Tibial nerve (tissue), 4 donors: ENCODE data around the gene USP22. TPM values are rescaled to one million over a fixed set of nuclear protein-coding genes. Genes with fewer than 3 reads are reported as not detected.

ENCODE experiments used
- DNase-seq, 2 donors: peaks; one replicate each; pipeline ENCODE4 v3.0.0-alpha.2; 2019; ENCODE audit warnings: low spot score in 2 of 2
- H3K27ac ChIP-seq, 4 donors: fragments of 200-600 bp; sonication (generic) in 3 of 4; one replicate each; pipeline ENCODE4 v1.5.1; 2017 to 2019; ENCODE audit warnings: mild to moderate bottlenecking in 1 of 4
- H3K27me3 ChIP-seq, 2 donors: fragments of 200-600 bp; sonication (generic) in 1 of 2; one replicate each; pipeline versions ENCODE4 v1.5.1 to v1.6.0; 2017 to 2019
- H3K36me3 ChIP-seq, 3 donors: fragments of 200-600 bp; sonication (generic); one replicate each; pipeline ENCODE4 v1.5.1; 2018 to 2019
- H3K4me1 ChIP-seq, 4 donors: fragments of 200-600 bp; sonication (generic) in 3 of 4; one replicate each; pipeline ENCODE4 v1.5.1; 2017 to 2019
- H3K4me3 ChIP-seq, 4 donors: fragments of 200-600 bp; sonication (generic) in 3 of 4; one replicate each; pipeline ENCODE4 v1.5.1; 2017 to 2019; ENCODE audit warnings: mild to moderate bottlenecking in 1 of 4, moderate library complexity in 1 of 4
- H3K9me3 ChIP-seq, 4 donors: fragments of 200-600 bp; sonication (generic) in 3 of 4; one replicate each; pipeline ENCODE4 v1.5.1; 2017 to 2019
- CTCF ChIP-seq, 5 experiments: fragments of 200-600 bp in 3 of 5; fragments of 450-650 bp in 2 of 5; sonication (generic) in 3 of 5; IDR thresholded peaks; one replicate each; pipeline ENCODE4 v1.5.1; 2016 to 2019; ENCODE audit warnings: antibody characterized with exemption in 5 of 5, mild to moderate bottlenecking in 3 of 5, moderate library complexity in 2 of 5
- EP300 ChIP-seq, 2 donors: sonication (generic); formaldehyde crosslinking; IDR thresholded peaks; one replicate each; pipeline ENCODE4 v1.6.1; 2017; ENCODE audit warnings: antibody characterized with exemption in 2 of 2, mild to moderate bottlenecking in 1 of 2
- POLR2A ChIP-seq, 2 donors: fragments of 450-650 bp; IDR thresholded peaks; one replicate each; pipeline ENCODE4 v1.6.1; 2017; ENCODE audit warnings: antibody characterized with exemption in 2 of 2, mild to moderate bottlenecking in 2 of 2, moderate library complexity in 2 of 2
- WGBS, 2 donors: methylation state at CpG; one replicate each; pipeline ENCODE4 v1.1.5; 2018; 5-methylcytosine and 5-hydroxymethylcytosine counted together
- total RNA-seq, 4 donors: library from RNA; depleted of rRNA; stranded (reverse); fragments of >200 nt; gene quantifications; one replicate each; pipeline ENCODE4 v1.1.0, GENCODE V29; 2016

USP22 gene
- total RNA-seq, 4 donors from 2014 or later: 109 to 169 (median 133) TPM

- Histone ChIP-seq H3K4me1 (peaks cover 0 to 55% (median 17%) of the 10 kb centered on the region in 4 donors), H3K36me3 (peaks cover 0 to 12% (median 0%) of the 10 kb centered on the region in 3 donors), H3K9me3 (no peaks in the 10 kb centered on the region), H3K4me3 (no peak overlapping the region), H3K27ac (no peak overlapping the region), H3K27me3 (no peaks in the 10 kb centered on the region)
- TF ChIP-seq POLR2A (IDR thresholded peaks at IDR 0.05) (no peak), CTCF (IDR thresholded peaks at IDR 0.05) (no peak), EP300 (IDR thresholded peaks at IDR 0.05) (no peak)
- no peak for DNase-seq
- 71 to 76% methylated on average over 11 of the region's 12 CpGs for WGBS, 2 donors
These were observed 46.7 kb downstream of the USP22 start for GRCh38 chr17:20995873-20996723.

- no peaks in the 10 kb centered on the region for H3K9me3 ChIP-seq
- WGBS, 2 donors: 82 to 86% methylated on average over 6 to 12 of the region's 15 CpGs
- H3K27ac ChIP-seq: peak overlapping the region in 1 of 4 donors; percentile 10
- peaks cover 0 to 7% (median 0%) of the 10 kb centered on the region in 3 donors for H3K36me3 ChIP-seq
- TF ChIP-seq CTCF (IDR thresholded peaks at IDR 0.05) (no peak), EP300 (IDR thresholded peaks at IDR 0.05) (no peak), POLR2A (IDR thresholded peaks at IDR 0.05) (no peak)
- H3K4me3 ChIP-seq: no peak overlapping the region
- DNase-seq: no peak
- peaks cover 0 to 49% (median 17%) of the 10 kb centered on the region in 4 donors for H3K4me1 ChIP-seq
- H3K27me3 ChIP-seq: no peaks in the 10 kb centered on the region
These were observed 47.5 kb downstream of the USP22 start for GRCh38 chr17:20995164-20995872.

GRCh38 chr17:20994779-20995149 lies 48.0 kb downstream of the USP22 start:
- TF ChIP-seq EP300 (IDR thresholded peaks at IDR 0.05) (no peak), POLR2A (IDR thresholded peaks at IDR 0.05) (no peak), CTCF (IDR thresholded peaks at IDR 0.05) (no peak)
- H3K36me3 ChIP-seq: peaks cover 0 to 1% (median 0%) of the 10 kb centered on the region in 3 donors
- 73 to 88% methylated on average over 2 to 5 of the region's 6 CpGs for WGBS, 2 donors
- H3K9me3 ChIP-seq: no peaks in the 10 kb centered on the region
- peaks cover 0 to 43% (median 17%) of the 10 kb centered on the region in 4 donors for H3K4me1 ChIP-seq
- H3K27ac ChIP-seq: peak overlapping the region in 1 of 4 donors; percentile 10
- no peaks in the 10 kb centered on the region for H3K27me3 ChIP-seq
- H3K4me3 ChIP-seq: no peak overlapping the region
- DNase-seq: no peak

- Histone ChIP-seq H3K27me3 (no peaks in the 10 kb centered on the region), H3K4me1 (peaks cover 0 to 37% (median 14%) of the 10 kb centered on the region in 4 donors), H3K27ac (peak overlapping the region in 2 of 4 donors; percentile 77 to 81), H3K9me3 (no peaks in the 10 kb centered on the region), H3K36me3 (no peaks in the 10 kb centered on the region), H3K4me3 (no peak overlapping the region)
- 92 to 95% methylated on average over 10 to 18 of the region's 18 CpGs for WGBS, 2 donors
- DNase-seq: no peak
- no peak for TF ChIP-seq CTCF (IDR thresholded peaks at IDR 0.05)
- TF ChIP-seq EP300 (IDR thresholded peaks at IDR 0.05): no peak
- no peak for TF ChIP-seq POLR2A (IDR thresholded peaks at IDR 0.05)
These were observed 48.7 kb downstream of the USP22 start for GRCh38 chr17:20993863-20994778.
